GM12878 (cell line): Measurements from ENCODE around the gene PRRT1B. TPM values are rescaled to one million over a fixed set of nuclear protein-coding genes. Genes with fewer than 3 reads are reported as not detected.

Source experiments
- ATAC-seq: fragments of 200-7000 bp; cut with Tn5 transposase; 3 replicates; pipeline ENCODE4 v1.9.1; 2020; ENCODE audit warnings: mild to moderate bottlenecking, moderate library complexity
- BruUV-seq: library from RNA; stranded (reverse); fragments of 400-500 nt; replicated peaks from 2 replicates; lab custom pipeline; 2021; lab: Mats Ljungman, UMichigan
- CTCF ChIA-PET: fragments of 300-600 bp; sonication (Branson Sonifier 250); formaldehyde crosslinking; extraction: SDS; loops from one replicate; lab custom pipeline; 2021; ENCODE audit warnings: inconsistent platforms; lab: Yijun Ruan, JAX
- POLR2A ChIA-PET: fragments of 350-600 bp; formaldehyde crosslinking; extraction: SDS; loops from one replicate; lab custom pipeline; 2021; ENCODE audit warnings: inconsistent platforms; lab: Charles Lee
- RAD21 ChIA-PET: fragments of 300-600 bp; sonication (Branson Sonifier 250); formaldehyde crosslinking; loops from one replicate; lab custom pipeline; 2023; ENCODE audit warnings: antibody characterized with exemption; ENCODE audit not compliant: unreplicated experiment; lab: Charles Lee
- SMC1A ChIA-PET: fragments of 300-600 bp; sonication (Branson Sonifier 250); formaldehyde crosslinking; loops from one replicate; lab custom pipeline; 2023; ENCODE audit not compliant: unreplicated experiment, uncharacterized antibody; lab: Charles Lee
- DNase-seq: peaks from one replicate; pipeline ENCODE4 v3.0.0-alpha.2; 2011; ENCODE audit warnings: low read depth, low spot score
- FAIRE-seq: peaks from 3 replicates; lab custom pipeline; 2011; peaks lifted over from hg19 to GRCh38; lab: Jason Lieb, UNC
- H2AFZ ChIP-seq: 2 replicates; pipeline ENCODE4 v1.6.0; 2011; ENCODE audit warnings: low read depth, low read length, control low read depth; ENCODE audit not compliant: control insufficient read depth
- H3K27ac ChIP-seq: 2 replicates; pipeline ENCODE4 v1.5.1; 2011; ENCODE audit warnings: control low read depth; ENCODE audit not compliant: control insufficient read depth, insufficient read depth
- H3K27me3 ChIP-seq, 2 experiments: replicated peaks in 1 of 2; 2 replicates each; pipeline versions ENCODE4 v1.6.0 to v1.6.1; 2011; ENCODE audit warnings: low read length in 1 of 2; ENCODE audit not compliant: control insufficient read depth in 2 of 2, insufficient read depth in 2 of 2
- H3K36me3 ChIP-seq, 2 experiments: 2 replicates each; pipeline ENCODE4 v1.5.1; 2011; ENCODE audit warnings: low read length in 1 of 2; ENCODE audit not compliant: control insufficient read depth in 2 of 2, insufficient read depth in 2 of 2
- H3K4me1 ChIP-seq: 2 replicates; pipeline ENCODE4 v1.6.1; 2011; ENCODE audit warnings: mild to moderate bottlenecking, low read length, moderate library complexity, mixed read lengths; ENCODE audit not compliant: control insufficient read depth, insufficient read depth
- H3K4me2 ChIP-seq: 2 replicates; pipeline ENCODE4 v1.6.0; 2011; ENCODE audit warnings: control low read depth; ENCODE audit not compliant: control insufficient read depth, insufficient read depth
- H3K4me3 ChIP-seq: fragments of 200-600 bp; sonication (generic); 2 replicates; pipeline ENCODE4 v1.5.1; 2016
- H3K79me2 ChIP-seq: 2 replicates; pipeline ENCODE4 v1.6.0; 2011; ENCODE audit warnings: low read length; ENCODE audit not compliant: control insufficient read depth, insufficient read depth
- H3K9ac ChIP-seq: 2 replicates; pipeline ENCODE4 v1.8.0; 2011; ENCODE audit warnings: low read length, control low read depth, mixed read lengths; ENCODE audit not compliant: control insufficient read depth, insufficient read depth
- H3K9me3 ChIP-seq: replicated peaks from 3 replicates; pipeline ENCODE4 v1.5.1; 2011; ENCODE audit warnings: mild to moderate bottlenecking, low read length; ENCODE audit not compliant: control insufficient read depth, insufficient read depth
- H4K20me1 ChIP-seq: 2 replicates; pipeline ENCODE4 v1.6.0; 2011; ENCODE audit not compliant: control insufficient read depth, insufficient read depth
- BMI1 ChIP-seq: fragments of 450-650 bp; IDR thresholded peaks from 2 replicates; pipeline ENCODE4 v1.6.1; 2016; ENCODE audit warnings: mild to moderate bottlenecking, moderate library complexity, borderline replicate concordance
- GABPA ChIP-seq: IDR thresholded peaks from 2 replicates; pipeline ENCODE4 v1.6.1; 2014; ENCODE audit warnings: antibody characterized with exemption, low read depth, mild to moderate bottlenecking, inconsistent platforms
- IRF4 ChIP-seq: IDR thresholded peaks from 2 replicates; pipeline ENCODE4 v1.6.1; 2011; ENCODE audit warnings: low read depth, low read length
- MTA3 ChIP-seq: IDR thresholded peaks from 2 replicates; pipeline ENCODE4 v1.6.1; 2012; ENCODE audit warnings: low read length, inconsistent platforms, borderline replicate concordance
- NBN ChIP-seq: fragments of 450-650 bp; IDR thresholded peaks from 2 replicates; pipeline ENCODE4 v1.6.1; 2016
- SREBF1 ChIP-seq: IDR thresholded peaks from 2 replicates; pipeline ENCODE4 v1.6.1; 2012; ENCODE audit warnings: mild to moderate bottlenecking, low read length
- TBL1XR1 ChIP-seq: IDR thresholded peaks from 2 replicates; pipeline ENCODE4 v1.6.1; 2012; ENCODE audit warnings: low read depth, low read length, improper control_type of control experiment
- USF1 ChIP-seq: IDR thresholded peaks from 2 replicates; pipeline ENCODE4 v1.6.1; 2011; ENCODE audit warnings: borderline replicate concordance, low read depth, mild to moderate bottlenecking, moderate library complexity, mixed read lengths, low read length; ENCODE audit not compliant: insufficient read depth; ENCODE audit errors: extremely low read length
- ZBTB33 ChIP-seq: fragments of 450-650 bp; IDR thresholded peaks from 2 replicates; pipeline ENCODE4 v1.6.1; 2017; ENCODE audit warnings: mild to moderate bottlenecking
- ZNF384 ChIP-seq: IDR thresholded peaks from 2 replicates; pipeline ENCODE4 v1.6.1; 2012; ENCODE audit warnings: low read depth, mild to moderate bottlenecking, low read length, improper control_type of control experiment, borderline replicate concordance
- ZNF687 ChIP-seq: fragments of 450-650 bp; IDR thresholded peaks from 2 replicates; pipeline ENCODE4 v1.6.1; 2017; ENCODE audit warnings: mild to moderate bottlenecking, moderate library complexity
- ZZZ3 ChIP-seq: IDR thresholded peaks from 2 replicates; pipeline ENCODE4 v1.6.1; 2011; ENCODE audit warnings: low read depth; ENCODE audit not compliant: control insufficient read depth, insufficient read length
- WGBS: methylation state at CpG from one replicate; pipeline ENCODE4 v1.1.6; 2016; ENCODE audit warnings: low lambda C conversion rate; ENCODE audit not compliant: insufficient replicate concordance, insufficient coverage; ENCODE audit errors: missing lambda C conversion rate; 5-methylcytosine and 5-hydroxymethylcytosine counted together
- in situ Hi-C: fragments of 300-500 bp; cut with MboI; formaldehyde crosslinking; loops from 9 replicates; pipeline ENCODE4 v1.14.3; 2018; ENCODE audit warnings: mixed read lengths
- intact Hi-C: fragments of 100-400 bp; cut with micrococcal nuclease; formaldehyde crosslinking; loops from one replicate; pipeline ENCODE4 v1.14.2; 2022; ENCODE audit not compliant: unreplicated experiment
- polyA plus RNA-seq, 11 experiments: library from polyadenylated mRNA; depleted of rRNA in 4 of 11; unstranded in 6 of 11; stranded (reverse) in 5 of 11; fragments of >200 nt; fragmentation: Nextera tagmentation in 4 of 11; fragmentation: Illumina TruSeq in 1 of 11; extraction: Ambion mirVana in 4 of 11; extraction: Trizol in 1 of 11; gene quantifications; 1 replicate in 1 of 11; 2 replicates in 10 of 11; pipeline versions ENCODE4 v1.2.1 to v1.2.3, GENCODE V29; 2011 to 2016; ENCODE audit warnings: inconsistent platforms in 2 of 11, missing spikeins in 2 of 11, low read depth in 1 of 11
- total RNA-seq, 4 experiments: library from RNA; depleted of rRNA in 3 of 4; stranded (reverse); fragments of >200 nt in 3 of 4; fragmentation: Illumina TruSeq in 1 of 4; extraction: Trizol in 1 of 4; gene quantifications; 2 replicates each; pipeline versions ENCODE4 v1.2.1 to v1.2.3, GENCODE V29; 2013 to 2021
- TF ChIP-seq, protein P1 (sequence below): fragments of 450-650 bp; IDR thresholded peaks from 2 replicates; pipeline ENCODE4 v1.6.1; 2017; ENCODE audit warnings: antibody characterized with exemption, mild to moderate bottlenecking, moderate library complexity

The PRRT1B gene
- total and polyA plus RNA-seq, 10 of the 15 experiments (the other 5 are each of a cell fraction or from before 2014, with no cell fraction given): not detected

DNA sequence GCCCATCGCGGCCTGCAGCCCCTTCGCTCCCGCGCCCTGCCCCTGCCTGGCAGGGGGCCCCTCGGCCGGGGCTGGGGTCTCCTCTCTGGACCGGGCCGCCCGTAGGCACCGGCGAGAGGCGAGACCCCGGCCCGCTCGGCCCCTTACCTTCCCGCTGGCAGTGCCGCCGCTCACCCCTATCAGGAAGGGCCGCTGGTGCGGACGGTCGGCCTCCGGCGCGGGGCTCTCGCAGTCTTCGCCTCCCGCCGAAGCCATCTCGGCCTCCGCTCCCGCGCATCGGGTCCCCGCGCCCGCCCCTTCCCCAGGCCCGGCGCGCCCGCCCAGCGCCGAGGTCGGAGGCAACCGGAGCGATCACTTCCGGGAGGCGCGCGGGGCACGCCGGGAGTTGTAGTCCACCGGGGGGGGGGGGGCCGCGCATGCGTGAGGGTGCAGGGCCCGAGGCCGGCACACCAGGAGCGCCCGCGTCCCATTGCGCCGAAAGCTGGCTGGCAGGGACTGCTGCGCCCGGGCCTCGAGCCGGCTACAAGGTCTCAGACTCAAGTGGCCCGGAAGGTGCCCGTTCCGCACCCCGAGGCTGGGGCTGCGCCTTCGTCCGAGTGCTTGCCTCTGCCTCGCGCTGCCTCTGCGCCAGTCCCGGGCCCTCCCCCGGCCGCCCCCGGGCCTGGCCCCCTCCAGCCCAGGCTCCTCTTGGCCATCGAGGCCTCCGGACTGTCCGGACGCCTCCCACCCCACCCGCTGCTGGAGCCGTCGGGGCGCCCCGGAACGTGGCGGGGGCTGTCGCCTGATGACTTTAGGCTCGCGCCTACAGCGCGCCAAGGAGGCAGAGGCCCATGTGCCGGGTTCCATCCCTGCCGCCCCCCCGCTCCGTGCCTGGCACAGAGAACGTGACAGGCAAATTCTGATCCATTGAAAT is 14.1 kb upstream of the PRRT1B start, which contains the start of gene UCK1:
TSS of gene UCK1 (minus strand) at position 344 of the 913 bp plus-strand sequence. CDS start at position 255, 89 bp downstream.
- Histone ChIP-seq H3K27me3 (no peaks in the 10 kb centered on the region), H2AFZ (peak within 1 kb of the TSS; percentile 69), H3K27ac (peak within 1 kb of the TSS; percentile 65), H3K4me1 (peaks cover 4% of the 10 kb centered on the region), H3K4me2 (peak within 1 kb of the TSS; percentile 79), H3K9ac (peak within 1 kb of the TSS; percentile 83), H3K79me2 (peaks cover 11% of the 10 kb centered on the region), H3K9me3 (no peaks in the 10 kb centered on the region), H3K36me3 (peaks cover 2 to 5% of the 10 kb centered on the region in 2 experiments; a peak in 2 of 4 replicates), H3K4me3 (peak within 1 kb of the TSS; percentile 81), H4K20me1 (no peaks in the 10 kb centered on the region)
- intact Hi-C loops: loop anchor here (2.0 to 10.0 kb wide), 2 partner anchors 28 to 214 kb away; partner anchors contain the start of genes POMT1 and RAPGEF1
- RAD21 ChIA-PET: no interaction called here
- no TSS peak for BruUV-seq
- POLR2A ChIA-PET: no interaction called here
- ATAC-seq (peak; percentile 96), DNase-seq (peak; percentile 13), FAIRE-seq (no peak)
- SMC1A ChIA-PET: no interaction called here
- CTCF ChIA-PET: no interaction called here
- 21% methylated on average over 70 of the region's 103 CpGs for WGBS
- in situ Hi-C loops: no loop called here
- TF ChIP-seq USF1 (no peak), ZNF384 (no peak), ZZZ3 (no peak), BMI1 (no peak), TBL1XR1 (no peak), GABPA (peak; percentile 87), SREBF1 (peak; percentile 79), ZNF687 (no peak), NBN (no peak), MTA3 (no peak), ZBTB33 (peak; percentile 66; the same call in 1 of the 2 replicates), IRF4 (no peak)
- TF ChIP-seq, protein P1, sequence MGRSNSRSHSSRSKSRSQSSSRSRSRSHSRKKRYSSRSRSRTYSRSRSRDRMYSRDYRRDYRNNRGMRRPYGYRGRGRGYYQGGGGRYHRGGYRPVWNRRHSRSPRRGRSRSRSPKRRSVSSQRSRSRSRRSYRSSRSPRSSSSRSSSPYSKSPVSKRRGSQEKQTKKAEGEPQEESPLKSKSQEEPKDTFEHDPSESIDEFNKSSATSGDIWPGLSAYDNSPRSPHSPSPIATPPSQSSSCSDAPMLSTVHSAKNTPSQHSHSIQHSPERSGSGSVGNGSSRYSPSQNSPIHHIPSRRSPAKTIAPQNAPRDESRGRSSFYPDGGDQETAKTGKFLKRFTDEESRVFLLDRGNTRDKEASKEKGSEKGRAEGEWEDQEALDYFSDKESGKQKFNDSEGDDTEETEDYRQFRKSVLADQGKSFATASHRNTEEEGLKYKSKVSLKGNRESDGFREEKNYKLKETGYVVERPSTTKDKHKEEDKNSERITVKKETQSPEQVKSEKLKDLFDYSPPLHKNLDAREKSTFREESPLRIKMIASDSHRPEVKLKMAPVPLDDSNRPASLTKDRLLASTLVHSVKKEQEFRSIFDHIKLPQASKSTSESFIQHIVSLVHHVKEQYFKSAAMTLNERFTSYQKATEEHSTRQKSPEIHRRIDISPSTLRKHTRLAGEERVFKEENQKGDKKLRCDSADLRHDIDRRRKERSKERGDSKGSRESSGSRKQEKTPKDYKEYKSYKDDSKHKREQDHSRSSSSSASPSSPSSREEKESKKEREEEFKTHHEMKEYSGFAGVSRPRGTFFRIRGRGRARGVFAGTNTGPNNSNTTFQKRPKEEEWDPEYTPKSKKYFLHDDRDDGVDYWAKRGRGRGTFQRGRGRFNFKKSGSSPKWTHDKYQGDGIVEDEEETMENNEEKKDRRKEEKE: no peak
